ENCODE measurements around the gene FAM222B. TPM values are rescaled to one million over a fixed set of nuclear protein-coding genes. Genes with fewer than 3 reads are reported as not detected.

Gene FAM222B
- total and polyA plus RNA-seq, 2 experiments from 2014 or later = 63.7 to 78.5 TPM

DNA sequence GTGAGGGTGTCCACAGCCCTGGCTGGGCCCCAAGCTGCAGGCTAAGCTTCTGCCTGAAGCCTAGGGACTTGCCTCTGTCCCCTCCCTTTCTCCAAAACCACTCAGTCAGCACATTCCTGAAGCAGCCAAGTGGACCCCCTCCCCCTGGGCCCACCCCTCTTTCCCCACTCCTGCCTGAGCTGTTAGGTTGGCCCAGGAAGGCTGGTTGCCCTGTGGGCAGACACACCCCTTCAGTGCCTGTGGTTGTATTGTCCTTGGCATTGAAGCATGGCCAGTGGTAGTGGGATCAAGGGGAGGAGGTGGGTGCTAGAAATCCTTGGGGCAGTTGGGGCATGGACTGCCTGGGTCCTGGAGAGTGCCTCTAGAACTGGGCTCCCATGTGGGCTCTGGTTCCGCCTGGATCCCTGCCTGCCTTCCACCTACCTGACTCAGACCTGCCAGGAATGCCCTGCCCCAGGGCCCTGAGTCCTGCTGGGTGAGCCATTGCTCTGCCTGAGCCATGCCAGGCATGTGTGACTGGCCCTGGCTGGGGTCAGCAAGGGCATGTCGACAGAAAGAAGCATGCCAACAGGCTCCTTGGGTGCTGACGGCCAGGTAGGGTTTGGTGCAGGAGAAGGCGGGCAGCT, 96.7 kb downstream of the FAM222B start (continued):
- TF ChIP-seq, protein P1, sequence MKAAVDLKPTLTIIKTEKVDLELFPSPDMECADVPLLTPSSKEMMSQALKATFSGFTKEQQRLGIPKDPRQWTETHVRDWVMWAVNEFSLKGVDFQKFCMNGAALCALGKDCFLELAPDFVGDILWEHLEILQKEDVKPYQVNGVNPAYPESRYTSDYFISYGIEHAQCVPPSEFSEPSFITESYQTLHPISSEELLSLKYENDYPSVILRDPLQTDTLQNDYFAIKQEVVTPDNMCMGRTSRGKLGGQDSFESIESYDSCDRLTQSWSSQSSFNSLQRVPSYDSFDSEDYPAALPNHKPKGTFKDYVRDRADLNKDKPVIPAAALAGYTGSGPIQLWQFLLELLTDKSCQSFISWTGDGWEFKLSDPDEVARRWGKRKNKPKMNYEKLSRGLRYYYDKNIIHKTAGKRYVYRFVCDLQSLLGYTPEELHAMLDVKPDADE (IDR thresholded peaks at IDR 0.05) = no peak
- TF ChIP-seq NANOG (IDR thresholded peaks at IDR 0.05; ENCODE audit: borderline replicate concordance) (no peak), JUNB (IDR thresholded peaks at IDR 0.05; ENCODE audit: unreplicated experiment) (no peak), ZNF114 (CRISPR knock-in tag; IDR thresholded peaks at IDR 0.05) (no peak), EZH2 (IDR thresholded peaks at IDR 0.05; ENCODE audit: low read depth, unreplicated experiment) (no peak), STAT1 (IDR thresholded peaks at IDR 0.05; ENCODE audit: unreplicated experiment) (no peak)
- TF ChIP-seq, protein P2, sequence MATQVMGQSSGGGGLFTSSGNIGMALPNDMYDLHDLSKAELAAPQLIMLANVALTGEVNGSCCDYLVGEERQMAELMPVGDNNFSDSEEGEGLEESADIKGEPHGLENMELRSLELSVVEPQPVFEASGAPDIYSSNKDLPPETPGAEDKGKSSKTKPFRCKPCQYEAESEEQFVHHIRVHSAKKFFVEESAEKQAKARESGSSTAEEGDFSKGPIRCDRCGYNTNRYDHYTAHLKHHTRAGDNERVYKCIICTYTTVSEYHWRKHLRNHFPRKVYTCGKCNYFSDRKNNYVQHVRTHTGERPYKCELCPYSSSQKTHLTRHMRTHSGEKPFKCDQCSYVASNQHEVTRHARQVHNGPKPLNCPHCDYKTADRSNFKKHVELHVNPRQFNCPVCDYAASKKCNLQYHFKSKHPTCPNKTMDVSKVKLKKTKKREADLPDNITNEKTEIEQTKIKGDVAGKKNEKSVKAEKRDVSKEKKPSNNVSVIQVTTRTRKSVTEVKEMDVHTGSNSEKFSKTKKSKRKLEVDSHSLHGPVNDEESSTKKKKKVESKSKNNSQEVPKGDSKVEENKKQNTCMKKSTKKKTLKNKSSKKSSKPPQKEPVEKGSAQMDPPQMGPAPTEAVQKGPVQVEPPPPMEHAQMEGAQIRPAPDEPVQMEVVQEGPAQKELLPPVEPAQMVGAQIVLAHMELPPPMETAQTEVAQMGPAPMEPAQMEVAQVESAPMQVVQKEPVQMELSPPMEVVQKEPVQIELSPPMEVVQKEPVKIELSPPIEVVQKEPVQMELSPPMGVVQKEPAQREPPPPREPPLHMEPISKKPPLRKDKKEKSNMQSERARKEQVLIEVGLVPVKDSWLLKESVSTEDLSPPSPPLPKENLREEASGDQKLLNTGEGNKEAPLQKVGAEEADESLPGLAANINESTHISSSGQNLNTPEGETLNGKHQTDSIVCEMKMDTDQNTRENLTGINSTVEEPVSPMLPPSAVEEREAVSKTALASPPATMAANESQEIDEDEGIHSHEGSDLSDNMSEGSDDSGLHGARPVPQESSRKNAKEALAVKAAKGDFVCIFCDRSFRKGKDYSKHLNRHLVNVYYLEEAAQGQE (IDR thresholded peaks at IDR 0.05; ENCODE audit: unreplicated experiment) = no peak

DNA sequence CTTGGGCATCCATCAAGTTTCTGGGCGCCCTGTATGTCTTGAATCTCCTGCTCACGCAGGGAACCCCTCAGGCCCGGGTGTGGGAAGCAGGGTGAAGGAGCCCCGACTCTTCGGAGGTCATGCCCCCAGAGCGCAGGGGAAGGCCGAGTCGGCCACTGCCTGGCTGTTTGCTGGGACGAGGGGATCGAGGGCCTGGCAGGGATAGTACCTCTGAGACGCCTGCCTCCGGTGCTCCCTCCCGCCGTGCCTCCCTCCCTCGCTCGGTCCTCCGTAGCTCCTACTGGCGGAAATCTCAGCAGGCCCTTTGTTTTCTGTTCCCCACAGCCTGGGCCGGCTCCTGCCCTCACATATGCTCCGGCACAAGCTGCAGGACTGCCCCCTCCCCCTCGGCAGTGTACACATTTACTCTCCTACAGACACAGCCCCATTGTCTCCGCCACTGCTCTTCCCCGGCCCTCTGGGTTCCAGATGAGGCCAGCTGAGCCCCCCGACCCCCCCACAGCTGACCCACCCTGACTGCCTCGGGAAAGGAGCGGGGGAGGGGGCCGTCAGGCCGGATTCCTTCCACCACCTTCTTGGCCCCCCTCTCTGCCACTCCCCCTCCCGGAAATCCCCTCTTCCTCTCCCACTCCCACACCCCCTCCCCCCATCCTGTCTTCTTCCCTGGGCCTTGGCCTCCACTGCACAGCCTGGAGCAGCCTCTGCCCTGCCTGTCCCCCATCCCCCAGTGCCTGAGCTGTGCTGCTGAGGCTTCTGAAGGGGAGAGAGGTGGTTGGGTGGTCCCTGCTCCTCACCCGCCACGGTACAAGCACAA, 97.4 kb downstream of the FAM222B start:
- ATAC-seq = peak; percentile 12
- H2AFZ ChIP-seq = no peak overlapping the region

More for the DNA sequence above, 97.4 kb downstream of the FAM222B start:
- peaks cover 32% of the 10 kb centered on the region for H3K79me2 ChIP-seq (replicated peaks; ENCODE audit: insufficient read depth)
- H3K27ac ChIP-seq (ENCODE audit: low read depth) = peak overlapping the region; percentile 99
- peaks cover 32% of the 10 kb centered on the region for H3K4me1 ChIP-seq (ENCODE audit: insufficient read depth)
- H3K9me3 Mint-ChIP-seq = no peaks in the 10 kb centered on the region
- H3K27ac Mint-ChIP-seq = peak overlapping the region; percentile 98
- DNase-seq (ENCODE audit: low spot score) = peak; percentile 75
- H3K27me3 ChIP-seq (ENCODE audit: insufficient read depth) = no peaks in the 10 kb centered on the region
- peaks cover 47% of the 10 kb centered on the region for H3F3A ChIP-seq (replicated peaks; ENCODE audit: low read depth)
- H4K20me1 ChIP-seq (replicated peaks; ENCODE audit: insufficient read depth) = peaks cover 8% of the 10 kb centered on the region; the same call in 1 of the 2 replicates
- H3K4me3 Mint-ChIP-seq = peak overlapping the region; percentile 91
- H3K4me1 Mint-ChIP-seq = peaks cover 43% of the 10 kb centered on the region
- H3K9me2 ChIP-seq (ENCODE audit: insufficient read depth) = no peaks in the 10 kb centered on the region
- TF ChIP-seq, protein P1 (IDR thresholded peaks at IDR 0.05) = 0 out of 2 replicates have a peak, but pooled peaks have one; percentile 34
- TF ChIP-seq ZNF331 (CRISPR knock-in tag; IDR thresholded peaks at IDR 0.05; ENCODE audit: low read depth) = no peak
- H3K4me3 ChIP-seq = peak overlapping the region; percentile 93
- H3K36me3 ChIP-seq (ENCODE audit: insufficient read depth) = peaks cover 16% of the 10 kb centered on the region; the same call in 1 of the 2 replicates
- H3K4me2 ChIP-seq = peak overlapping the region; percentile 96
- H3K27me3 Mint-ChIP-seq (ENCODE audit: insufficient read depth, low read depth, poor library complexity) = peaks cover 43% of the 10 kb centered on the region
- H3K36me3 Mint-ChIP-seq (ENCODE audit: low read depth) = peaks cover 57% of the 10 kb centered on the region
